Activated naive CD4-positive, alpha-beta T cell treated with anti-CD3 and anti-CD28 coated beads, Interleukin-2, amount 50 U/mL, for 72 hours (primary cell): ENCODE measurements around the gene GPC5. TPM values are rescaled to one million over a fixed set of nuclear protein-coding genes. Genes with fewer than 3 reads are reported as not detected.
"Not testable (repeated sequence)": the region's sequence is repeated elsewhere in the genome, so short reads cannot be mapped to it uniquely, and the experiment has no call there.

Experiments
- ATAC-seq, 2 donors: fragments of 150-1000 bp; cut with Tn5 transposase; 2 replicates each; pipeline ENCODE4 v1.10.0; 2021; ENCODE audit warnings: mild to moderate bottlenecking in 2 of 2, moderate library complexity in 2 of 2
- DNase-seq, 2 donors: peaks; one replicate each; pipeline ENCODE4 v3.0.0; 2021 to 2022; ENCODE audit warnings: low spot score in 2 of 2
- H3K27ac Mint-ChIP-seq, 2 donors: one replicate each; pipeline ENCODE4 v1.8.0; 2022; ENCODE audit warnings: mild to moderate bottlenecking in 2 of 2, mixed read lengths in 2 of 2
- H3K36me3 Mint-ChIP-seq, 2 donors: one replicate each; pipeline ENCODE4 v1.8.0; 2022; ENCODE audit warnings: mixed read lengths in 2 of 2
- H3K9me3 Mint-ChIP-seq, 2 donors: one replicate each; pipeline ENCODE4 v1.8.0; 2022; ENCODE audit warnings: mixed read lengths in 2 of 2
- total RNA-seq, 2 donors: library from RNA; stranded (reverse); gene quantifications; one replicate each; pipeline ENCODE4 v1.2.3, GENCODE V29; 2022

Gene GPC5
- total RNA-seq, 2 donors from 2014 or later = 0.11 to 0.78 TPM

DNA sequence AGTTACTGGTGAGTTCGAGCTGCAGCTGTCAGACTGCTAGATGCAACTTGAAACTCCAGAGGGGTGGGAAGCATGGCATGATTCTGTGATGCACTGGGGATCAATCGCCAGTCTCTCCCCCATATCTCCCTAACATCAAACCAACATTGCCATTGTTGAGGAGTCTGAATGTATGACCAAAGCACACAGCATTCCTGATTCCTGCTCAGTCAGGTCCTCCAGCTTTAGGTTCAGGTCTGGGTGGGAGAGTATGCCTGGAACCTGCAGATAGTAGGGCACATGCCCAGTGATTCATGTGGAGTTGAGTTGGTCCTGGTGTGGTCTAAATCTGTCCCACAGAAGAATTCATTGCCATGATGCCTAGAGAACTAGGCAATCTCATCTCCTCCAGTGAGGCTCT is 269.1 kb downstream of the GPC5 start:
- Mint-ChIP-seq H3K27ac (no peak overlapping the region), H3K9me3 (no peaks in the 10 kb centered on the region), H3K36me3 (no peaks in the 10 kb centered on the region)
- DNase-seq = no peak
- ATAC-seq = no peak

- no peak overlapping the region for H3K27ac Mint-ChIP-seq
Measured at GRCh38 chr13:91668866-91669495, 270.6 kb downstream of the GPC5 start.

GRCh38 chr13:91674347-91674746 is 275.9 kb downstream of the GPC5 start:
- not testable (repeated sequence) for H3K36me3 Mint-ChIP-seq, DNase-seq, H3K9me3 Mint-ChIP-seq, H3K27ac Mint-ChIP-seq, ATAC-seq

More at GRCh38 chr13:91668866-91669495, 270.6 kb downstream of the GPC5 start:
- DNase-seq (no peak), ATAC-seq (no peak)
- H3K36me3 Mint-ChIP-seq = no peaks in the 10 kb centered on the region
- peaks cover 3% of the 10 kb centered on the region in 2 donors for H3K9me3 Mint-ChIP-seq

DNA sequence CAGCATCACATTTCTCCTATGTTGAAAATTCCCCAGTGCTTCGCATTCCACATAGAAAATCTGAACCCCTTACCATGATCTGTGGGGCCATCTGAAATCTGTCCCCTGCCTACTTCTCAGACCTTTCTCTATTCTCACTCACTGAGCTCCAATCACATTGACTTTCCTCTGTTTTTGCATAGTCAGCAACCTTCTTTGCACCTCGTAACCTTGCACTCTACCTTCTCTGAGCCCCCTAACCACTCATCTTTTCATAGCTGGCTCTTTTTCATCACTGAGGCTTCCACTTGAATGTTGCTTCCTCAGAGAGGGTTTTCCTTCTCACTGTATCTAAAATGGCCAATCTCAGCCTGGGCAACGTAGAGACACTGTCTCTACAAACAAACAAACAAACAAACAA is 286.3 kb downstream of the GPC5 start:
- no peak overlapping the region for H3K27ac Mint-ChIP-seq
- H3K36me3 Mint-ChIP-seq = no peaks in the 10 kb centered on the region
- no peak for DNase-seq
- peaks cover 0 to 7% of the 10 kb centered on the region in 2 donors for H3K9me3 Mint-ChIP-seq
- ATAC-seq = no peak

GRCh38 chr13:91690944-91691343 is 292.5 kb downstream of the GPC5 start:
- Mint-ChIP-seq H3K9me3 (no peaks in the 10 kb centered on the region), H3K27ac (no peak overlapping the region), H3K36me3 (no peaks in the 10 kb centered on the region)
- no peak for ATAC-seq
- DNase-seq = no peak

DNA sequence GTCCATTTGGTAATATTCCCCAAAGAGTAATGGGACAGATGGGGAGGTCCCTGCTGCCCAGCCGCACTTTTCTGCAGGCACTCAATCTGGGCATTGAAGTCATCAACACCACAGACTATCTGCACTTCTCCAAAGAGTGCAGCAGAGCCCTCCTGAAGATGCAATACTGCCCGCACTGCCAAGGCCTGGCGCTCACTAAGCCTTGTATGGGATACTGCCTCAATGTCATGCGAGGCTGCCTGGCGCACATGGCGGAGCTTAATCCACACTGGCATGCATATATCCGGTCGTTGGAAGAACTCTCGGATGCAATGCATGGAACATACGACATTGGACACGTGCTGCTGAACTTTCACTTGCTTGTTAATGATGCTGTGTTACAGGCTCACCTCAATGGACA is 295.0 kb downstream of the GPC5 start:
- Mint-ChIP-seq H3K27ac (no peak overlapping the region), H3K9me3 (no peaks in the 10 kb centered on the region), H3K36me3 (no peaks in the 10 kb centered on the region)
- no peak for ATAC-seq
- no peak for DNase-seq

DNA sequence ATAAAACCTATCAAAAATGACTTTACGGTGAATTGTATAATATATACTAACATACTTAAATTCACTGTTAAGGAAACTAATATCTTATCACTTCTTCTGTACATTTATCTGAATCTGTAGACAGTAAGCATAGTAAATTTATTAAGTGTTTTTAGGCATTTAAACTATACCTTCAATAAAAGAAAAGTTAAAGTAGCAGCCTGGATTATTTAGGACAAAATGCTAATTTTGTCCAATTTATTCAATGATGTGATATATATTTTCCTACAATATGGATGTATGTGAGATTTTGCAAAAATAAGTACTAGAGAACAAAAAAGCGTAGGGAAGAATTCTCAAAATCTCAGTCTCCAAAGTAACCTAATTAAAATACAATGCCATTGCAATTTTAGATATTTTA is 299.9 kb downstream of the GPC5 start:
- Mint-ChIP-seq H3K27ac (no peak overlapping the region), H3K36me3 (no peaks in the 10 kb centered on the region), H3K9me3 (no peaks in the 10 kb centered on the region)
- DNase-seq (no peak), ATAC-seq (no peak)

- Mint-ChIP-seq H3K36me3 (no peaks in the 10 kb centered on the region), H3K9me3 (no peaks in the 10 kb centered on the region), H3K27ac (no peak overlapping the region)
- DNase-seq = no peak
- no peak for ATAC-seq
Measured at GRCh38 chr13:91698767-91699166, 300.3 kb downstream of the GPC5 start.

- H3K9me3 Mint-ChIP-seq = no peaks in the 10 kb centered on the region
- DNase-seq (no peak), ATAC-seq (no peak)
- H3K27ac Mint-ChIP-seq = no peak overlapping the region
- no peaks in the 10 kb centered on the region for H3K36me3 Mint-ChIP-seq
Measured at GRCh38 chr13:91699863-91700262, 301.4 kb downstream of the GPC5 start.

DNA sequence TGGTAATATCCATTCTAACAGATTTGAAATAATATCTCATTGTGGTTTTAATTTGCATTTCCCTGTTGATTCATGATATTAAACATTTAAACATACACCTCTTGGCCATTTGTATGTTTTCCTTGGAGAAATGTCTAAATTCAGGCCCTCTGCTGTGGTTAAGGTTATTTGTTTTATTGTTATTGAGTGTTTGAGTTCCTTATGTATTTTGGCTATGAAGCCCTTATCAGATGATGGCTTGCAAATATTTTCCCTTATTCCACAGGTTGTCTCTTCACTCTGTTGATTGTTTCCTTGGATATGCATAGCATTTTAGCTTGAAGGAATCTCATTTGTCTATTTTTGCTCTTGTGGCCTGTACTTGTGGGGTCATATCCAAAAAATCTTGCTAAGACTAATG is 303.6 kb downstream of the GPC5 start:
- no peak overlapping the region for H3K27ac Mint-ChIP-seq
- H3K9me3 Mint-ChIP-seq = no peaks in the 10 kb centered on the region
- H3K36me3 Mint-ChIP-seq = no peaks in the 10 kb centered on the region
- no peak for DNase-seq
- no peak for ATAC-seq

GRCh38 chr13:91702411-91702810 is 304.0 kb downstream of the GPC5 start:
- DNase-seq (no peak), ATAC-seq (no peak)
- Mint-ChIP-seq H3K27ac (no peak overlapping the region), H3K9me3 (no peaks in the 10 kb centered on the region), H3K36me3 (no peaks in the 10 kb centered on the region)

GRCh38 chr13:91704398-91704797 is 306.0 kb downstream of the GPC5 start:
- DNase-seq (no peak), ATAC-seq (no peak)
- Mint-ChIP-seq H3K9me3 (no peaks in the 10 kb centered on the region), H3K27ac (no peak overlapping the region), H3K36me3 (no peaks in the 10 kb centered on the region)

GRCh38 chr13:91708558-91708957 is 310.1 kb downstream of the GPC5 start:
- no peak for ATAC-seq
- H3K9me3 Mint-ChIP-seq = no peaks in the 10 kb centered on the region
- no peak for DNase-seq

GRCh38 chr13:91709180-91709579 is 310.8 kb downstream of the GPC5 start:
- Mint-ChIP-seq H3K36me3 (no peaks in the 10 kb centered on the region), H3K9me3 (no peaks in the 10 kb centered on the region), H3K27ac (no peak overlapping the region)
- no peak for ATAC-seq
- no peak for DNase-seq

More at GRCh38 chr13:91708558-91708957, 310.1 kb downstream of the GPC5 start:
- Mint-ChIP-seq H3K27ac (no peak overlapping the region), H3K36me3 (no peaks in the 10 kb centered on the region)

DNA sequence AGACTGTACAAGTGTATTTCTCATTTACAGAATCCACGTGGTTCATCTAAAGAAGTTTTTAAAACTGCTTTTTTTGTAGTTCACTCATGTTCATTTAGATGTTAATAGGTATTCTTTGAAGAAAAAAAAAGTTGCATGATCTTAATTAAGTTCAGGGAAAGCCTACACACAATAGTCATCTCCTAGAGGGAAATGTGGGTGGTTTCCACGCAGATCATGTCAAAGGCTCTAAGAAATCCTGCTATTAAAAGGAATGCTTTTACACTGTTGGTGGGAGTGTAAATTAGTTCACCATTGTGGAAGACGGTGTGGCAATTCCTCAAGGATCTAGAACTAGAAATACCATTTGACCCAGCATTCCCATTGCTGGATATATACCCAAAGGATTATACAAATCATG is 312.3 kb downstream of the GPC5 start:
- Mint-ChIP-seq H3K27ac (no peak overlapping the region), H3K9me3 (no peaks in the 10 kb centered on the region), H3K36me3 (no peaks in the 10 kb centered on the region)
- no peak for DNase-seq
- no peak for ATAC-seq

DNA sequence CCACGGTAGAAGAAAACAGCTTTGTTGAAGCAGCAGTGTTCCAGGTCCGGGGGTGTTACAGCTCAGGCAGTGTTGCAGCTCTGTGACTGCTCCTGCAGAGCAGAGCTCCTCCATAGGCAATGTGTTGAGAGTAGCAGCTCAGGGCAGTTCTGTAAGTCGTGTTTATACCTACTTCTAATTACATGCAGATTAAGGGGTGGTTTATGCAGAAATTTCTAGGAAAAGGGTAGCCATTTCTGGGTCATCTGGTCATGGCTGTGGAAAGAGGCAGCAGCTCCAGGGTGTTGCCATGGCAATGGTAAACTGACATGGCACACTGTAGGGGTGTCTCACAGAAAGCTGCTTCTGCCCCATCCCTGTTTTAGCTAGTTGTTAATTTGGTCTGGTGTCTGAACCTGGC is 316.4 kb downstream of the GPC5 start:
- no peak overlapping the region for H3K27ac Mint-ChIP-seq
- no peaks in the 10 kb centered on the region for H3K36me3 Mint-ChIP-seq
- DNase-seq = no peak
- no peaks in the 10 kb centered on the region for H3K9me3 Mint-ChIP-seq
- ATAC-seq = no peak

DNA sequence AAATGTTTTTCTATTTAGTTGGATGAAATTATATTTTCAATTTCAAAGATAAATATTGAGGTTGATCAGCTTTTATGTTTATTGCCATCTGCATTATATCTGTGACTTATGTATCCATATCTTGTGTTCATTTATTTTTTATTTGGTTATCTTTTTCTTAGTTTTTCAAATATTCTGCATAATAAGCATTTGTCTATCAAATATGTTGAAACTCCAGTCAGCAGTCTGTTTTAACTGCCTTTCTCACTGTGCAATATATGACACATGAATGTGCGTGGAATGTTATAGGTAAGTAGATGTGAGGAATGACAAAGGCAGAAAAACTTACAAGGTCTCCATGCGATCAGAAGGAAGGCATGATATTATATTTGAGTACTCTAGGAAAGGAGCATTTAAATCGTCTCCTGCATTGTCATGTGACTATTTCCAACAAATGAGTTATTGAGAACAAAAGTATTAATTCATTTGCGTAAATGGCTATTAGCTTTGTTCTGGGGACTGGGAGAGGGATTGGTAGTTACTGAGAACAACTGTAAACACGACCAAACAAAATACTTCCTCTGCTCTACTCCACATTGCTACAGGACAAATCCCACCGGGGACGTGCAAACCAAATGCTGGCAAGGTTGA is 318.1 kb downstream of the GPC5 start:
- Mint-ChIP-seq H3K9me3 (no peaks in the 10 kb centered on the region), H3K36me3 (no peaks in the 10 kb centered on the region), H3K27ac (no peak overlapping the region)
- DNase-seq (no peak), ATAC-seq (no peak)

- ATAC-seq = no peak
- no peaks in the 10 kb centered on the region for H3K36me3 Mint-ChIP-seq
- H3K9me3 Mint-ChIP-seq = no peaks in the 10 kb centered on the region
- no peak overlapping the region for H3K27ac Mint-ChIP-seq
- no peak for DNase-seq
Measured at GRCh38 chr13:91719033-91719432, 320.6 kb downstream of the GPC5 start.
